ENCODE results near the gene PROZ. TPM values are rescaled to one million over a fixed set of nuclear protein-coding genes. Genes with fewer than 3 reads are reported as not detected.
A peak's percentile ranks its signal among the peaks of the same experiment; 100 is the strongest.

PROZ gene
- total RNA-seq, 1 donor from 2014 or later, result not detected

DNA sequence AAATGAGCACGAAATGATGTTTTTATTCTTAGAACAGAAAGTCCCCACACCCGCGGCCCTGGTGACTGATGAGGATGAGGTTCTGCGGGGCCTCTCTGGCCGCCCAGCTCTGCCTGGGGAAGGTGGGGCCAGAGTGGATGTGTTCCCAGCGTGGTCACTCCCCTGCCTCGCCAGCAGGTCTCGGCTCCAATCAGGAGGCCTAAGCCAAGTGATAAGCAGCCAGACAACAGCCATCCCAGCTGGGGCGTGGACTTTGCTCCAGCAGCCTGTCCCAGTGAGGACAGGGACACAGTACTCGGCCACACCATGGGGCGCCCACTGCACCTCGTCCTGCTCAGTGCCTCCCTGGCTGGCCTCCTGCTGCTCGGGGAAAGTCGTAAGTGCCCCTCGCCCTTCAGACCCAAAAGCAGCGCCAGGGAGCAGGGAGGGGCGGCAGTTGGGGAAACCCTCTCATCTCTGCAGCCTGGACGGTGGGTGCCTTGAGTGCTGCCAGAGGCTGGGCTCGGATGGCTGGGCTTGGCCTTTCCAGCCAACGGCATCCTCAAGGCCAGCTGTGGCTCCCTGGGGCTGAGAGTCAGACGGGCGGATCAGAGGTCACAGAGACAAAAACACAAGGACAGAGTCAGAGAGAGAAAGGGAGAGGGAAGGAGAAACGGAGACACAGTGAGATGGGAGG, 35.8 kb upstream of the PROZ start, which contains the start of gene F10:
Gene F10, plus strand, starts transcription at position 250 of the 676 bp plus-strand sequence. Its CDS starts 57 bp downstream, at position 307.
- Mint-ChIP-seq H3K27me3 (peaks cover 8% of the 10 kb centered on the region), H3K9me3 (ENCODE audit: low read depth) (no peaks in the 10 kb centered on the region), H3K27ac (peak within 1 kb of the TSS; percentile 47), H3K4me1 (ENCODE audit: low read depth) (peaks cover 12% of the 10 kb centered on the region), H3K4me3 (ENCODE audit: low read depth) (peak within 1 kb of the TSS; percentile 56), H3K36me3 (ENCODE audit: insufficient read depth) (no peaks in the 10 kb centered on the region)
- TF ChIP-seq, protein P1, sequence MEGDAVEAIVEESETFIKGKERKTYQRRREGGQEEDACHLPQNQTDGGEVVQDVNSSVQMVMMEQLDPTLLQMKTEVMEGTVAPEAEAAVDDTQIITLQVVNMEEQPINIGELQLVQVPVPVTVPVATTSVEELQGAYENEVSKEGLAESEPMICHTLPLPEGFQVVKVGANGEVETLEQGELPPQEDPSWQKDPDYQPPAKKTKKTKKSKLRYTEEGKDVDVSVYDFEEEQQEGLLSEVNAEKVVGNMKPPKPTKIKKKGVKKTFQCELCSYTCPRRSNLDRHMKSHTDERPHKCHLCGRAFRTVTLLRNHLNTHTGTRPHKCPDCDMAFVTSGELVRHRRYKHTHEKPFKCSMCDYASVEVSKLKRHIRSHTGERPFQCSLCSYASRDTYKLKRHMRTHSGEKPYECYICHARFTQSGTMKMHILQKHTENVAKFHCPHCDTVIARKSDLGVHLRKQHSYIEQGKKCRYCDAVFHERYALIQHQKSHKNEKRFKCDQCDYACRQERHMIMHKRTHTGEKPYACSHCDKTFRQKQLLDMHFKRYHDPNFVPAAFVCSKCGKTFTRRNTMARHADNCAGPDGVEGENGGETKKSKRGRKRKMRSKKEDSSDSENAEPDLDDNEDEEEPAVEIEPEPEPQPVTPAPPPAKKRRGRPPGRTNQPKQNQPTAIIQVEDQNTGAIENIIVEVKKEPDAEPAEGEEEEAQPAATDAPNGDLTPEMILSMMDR (IDR thresholded peaks at IDR 0.05; ENCODE audit: unreplicated experiment), result peak; percentile 19
- peak; percentile 48 for DNase-seq (ENCODE audit: low spot score, unreplicated experiment)

- Mint-ChIP-seq H3K4me1 (ENCODE audit: low read depth) (peaks cover 12% of the 10 kb centered on the region), H3K36me3 (ENCODE audit: insufficient read depth) (no peaks in the 10 kb centered on the region), H3K27ac (peak overlapping the region; percentile 47), H3K4me3 (ENCODE audit: low read depth) (peak overlapping the region; percentile 56), H3K9me3 (ENCODE audit: low read depth) (no peaks in the 10 kb centered on the region), H3K27me3 (peaks cover 8% of the 10 kb centered on the region)
- no peak for DNase-seq (ENCODE audit: low spot score, unreplicated experiment)
- TF ChIP-seq, protein P1 (IDR thresholded peaks at IDR 0.05; ENCODE audit: unreplicated experiment), result peak; percentile 21
Measured at GRCh38 chr13:113123226-113124201, 34.9 kb upstream of the PROZ start.

GRCh38 chr13:113124211-113124970, 34.1 kb upstream of the PROZ start:
- TF ChIP-seq, protein P1 (IDR thresholded peaks at IDR 0.05; ENCODE audit: unreplicated experiment), result no peak
- H3K36me3 Mint-ChIP-seq (ENCODE audit: insufficient read depth), result peaks cover 5% of the 10 kb centered on the region

DNA sequence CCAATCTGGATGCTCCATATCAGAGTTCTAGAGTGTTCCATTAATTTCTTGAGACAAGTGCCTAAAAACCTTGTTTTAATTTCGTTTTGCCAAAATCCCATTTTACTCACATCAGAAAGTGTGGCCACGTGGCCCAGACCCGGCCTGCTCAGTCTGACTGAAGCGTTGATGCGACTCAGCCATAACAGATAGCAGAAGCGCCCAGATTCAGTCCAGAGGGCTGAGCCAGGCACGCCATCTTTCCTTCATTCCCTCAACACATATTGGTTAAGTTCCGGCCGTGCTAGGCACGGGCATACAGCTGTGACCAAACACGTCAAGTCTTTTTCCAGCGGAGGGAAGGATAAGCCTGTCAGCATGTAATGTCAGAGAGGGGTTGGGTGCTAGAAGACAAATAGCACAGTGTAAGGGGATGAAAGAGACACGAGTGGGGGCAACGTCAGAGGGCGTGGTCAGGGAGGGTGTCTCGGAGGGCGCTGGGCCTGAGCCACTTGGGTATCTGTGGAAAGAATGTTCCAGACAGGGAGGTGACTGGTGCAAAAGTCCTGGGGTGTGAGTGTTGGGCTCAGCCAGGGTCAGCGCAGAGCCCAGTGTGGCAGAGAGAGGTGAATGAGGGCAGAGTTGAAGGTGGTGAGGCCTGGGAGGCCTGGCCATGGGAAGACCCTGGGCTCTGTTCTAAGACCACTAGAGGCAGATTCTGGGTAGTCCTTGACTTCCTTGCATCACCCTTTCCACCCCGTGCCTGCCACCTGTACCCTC, 32.8 kb upstream of the PROZ start:
- TF ChIP-seq, protein P1 (IDR thresholded peaks at IDR 0.05; ENCODE audit: unreplicated experiment), result no peak
- no peak overlapping the region for H3K4me3 Mint-ChIP-seq (ENCODE audit: low read depth)

More at GRCh38 chr13:113124211-113124970, 34.1 kb upstream of the PROZ start:
- Mint-ChIP-seq H3K27me3 (peaks cover 4% of the 10 kb centered on the region), H3K9me3 (ENCODE audit: low read depth) (no peaks in the 10 kb centered on the region), H3K27ac (no peak overlapping the region), H3K4me1 (ENCODE audit: low read depth) (peaks cover 14% of the 10 kb centered on the region), H3K4me3 (ENCODE audit: low read depth) (no peak overlapping the region)
- DNase-seq (ENCODE audit: low spot score, unreplicated experiment), result no peak

More for the DNA sequence above, 32.8 kb upstream of the PROZ start:
- Mint-ChIP-seq H3K9me3 (ENCODE audit: low read depth) (no peaks in the 10 kb centered on the region), H3K27ac (no peak overlapping the region), H3K36me3 (ENCODE audit: insufficient read depth) (peaks cover 5% of the 10 kb centered on the region), H3K4me1 (ENCODE audit: low read depth) (peaks cover 14% of the 10 kb centered on the region), H3K27me3 (peaks cover 2% of the 10 kb centered on the region)
- no peak for DNase-seq (ENCODE audit: low spot score, unreplicated experiment)
